AG09309 (cell line): Measurements from ENCODE around the gene PLXNB2.
A peak's percentile ranks its signal among the peaks of the same experiment; 100 is the strongest.

Experiments used
- DNase-seq: peaks from one replicate; pipeline ENCODE4 v3.0.0-alpha.2; 2010; ENCODE audit warnings: low read depth
- H3K4me3 ChIP-seq: 2 replicates; pipeline ENCODE4 v1.5.1; 2011; ENCODE audit warnings: mild to moderate bottlenecking, low read depth, low read length, moderate library complexity; ENCODE audit not compliant: control insufficient read depth
- CTCF ChIP-seq: IDR thresholded peaks from 2 replicates; pipeline ENCODE4 v1.5.1; 2011; ENCODE audit warnings: mild to moderate bottlenecking, low read depth, low read length, inconsistent platforms; ENCODE audit not compliant: insufficient read depth, control insufficient read depth; ENCODE audit errors: missing control alignments

Gene PLXNB2

GRCh38 chr22:50253046-50253915 is 54.2 kb downstream of the PLXNB2 start:
- no peak for TF ChIP-seq CTCF

GRCh38 chr22:50252082-50253045 is 55.1 kb downstream of the PLXNB2 start:
- TF ChIP-seq CTCF, result peak; percentile 83
- no peak overlapping the region for H3K4me3 ChIP-seq
- no peak for DNase-seq

More at GRCh38 chr22:50253046-50253915, 54.2 kb downstream of the PLXNB2 start:
- DNase-seq, result no peak
- no peak overlapping the region for H3K4me3 ChIP-seq

GRCh38 chr22:50251477-50252081 is 55.9 kb downstream of the PLXNB2 start:
- H3K4me3 ChIP-seq, result peak overlapping the region; percentile 8; the same call in 1 of the 2 replicates
- DNase-seq, result no peak
- TF ChIP-seq CTCF, result no peak

GRCh38 chr22:50250555-50251476 is 56.6 kb downstream of the PLXNB2 start, which contains the start of gene HDAC10:
TSS of gene HDAC10 (minus strand) at chr22:50251265. CDS start at chr22:50251032, 233 bp downstream.
- TF ChIP-seq CTCF, result no peak
- peak within 1 kb of the TSS; percentile 75 for H3K4me3 ChIP-seq
- no peak for DNase-seq

- DNase-seq, result no peak
- TF ChIP-seq CTCF, result no peak
- H3K4me3 ChIP-seq, result peak overlapping the region; percentile 75
These were observed 57.2 kb downstream of the PLXNB2 start for GRCh38 chr22:50250249-50250554.
